ENCODE data around the gene HCK.

DNA sequence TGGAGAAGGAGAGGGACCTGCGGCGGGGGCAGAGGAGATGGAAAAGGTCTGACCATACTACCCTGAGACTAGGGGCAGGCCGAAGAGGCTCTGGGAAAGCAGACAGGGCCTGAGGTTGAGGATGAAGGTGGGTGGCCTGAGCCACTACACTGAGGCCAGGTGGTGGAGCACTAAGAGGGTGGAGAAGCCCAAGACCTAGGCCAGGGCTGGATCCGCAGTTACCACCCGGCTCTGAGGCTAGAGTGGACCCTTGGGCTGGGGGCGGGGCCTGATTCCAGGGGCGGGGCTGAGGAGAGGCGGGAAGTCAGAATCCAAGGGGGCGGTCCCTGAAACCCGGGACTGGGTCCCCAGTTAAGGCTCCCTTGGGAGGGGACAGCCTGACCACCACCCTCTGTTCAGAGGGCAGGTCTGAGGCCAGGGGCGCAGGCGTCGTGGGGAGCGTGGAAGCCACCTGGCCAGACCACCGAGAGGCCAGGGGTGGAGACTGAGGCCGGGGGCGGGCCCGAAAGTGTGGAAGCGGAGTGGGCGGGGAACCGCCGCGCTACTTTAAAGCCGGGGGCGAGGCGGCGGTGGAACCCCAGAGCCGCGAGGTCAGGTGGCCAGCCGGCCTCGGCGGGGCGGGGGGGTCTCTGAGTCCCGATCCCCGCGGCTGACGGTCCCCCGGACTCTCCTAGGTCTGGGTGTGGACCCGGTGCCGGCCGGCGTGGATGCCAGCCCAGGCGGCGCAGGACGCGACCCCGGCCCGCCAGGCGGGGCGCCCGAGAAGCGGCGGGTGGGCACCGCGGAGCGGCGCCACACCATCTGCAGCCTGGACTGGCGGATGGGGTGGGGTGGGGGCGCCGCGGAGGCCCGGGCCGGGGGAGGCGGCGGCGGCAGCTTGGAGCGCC is 33.5 kb upstream of the HCK start:
- TF ChIP-seq EZH2phosphoT487 (IDR thresholded peaks at IDR 0.05; ENCODE audit: borderline replicate concordance, low read depth): no peak
- no peak for TF ChIP-seq ELF1 (IDR thresholded peaks at IDR 0.05)
- no peak for TF ChIP-seq MEF2A (IDR thresholded peaks at IDR 0.05; ENCODE audit: borderline replicate concordance, low read depth)
- TF ChIP-seq, protein P1, sequence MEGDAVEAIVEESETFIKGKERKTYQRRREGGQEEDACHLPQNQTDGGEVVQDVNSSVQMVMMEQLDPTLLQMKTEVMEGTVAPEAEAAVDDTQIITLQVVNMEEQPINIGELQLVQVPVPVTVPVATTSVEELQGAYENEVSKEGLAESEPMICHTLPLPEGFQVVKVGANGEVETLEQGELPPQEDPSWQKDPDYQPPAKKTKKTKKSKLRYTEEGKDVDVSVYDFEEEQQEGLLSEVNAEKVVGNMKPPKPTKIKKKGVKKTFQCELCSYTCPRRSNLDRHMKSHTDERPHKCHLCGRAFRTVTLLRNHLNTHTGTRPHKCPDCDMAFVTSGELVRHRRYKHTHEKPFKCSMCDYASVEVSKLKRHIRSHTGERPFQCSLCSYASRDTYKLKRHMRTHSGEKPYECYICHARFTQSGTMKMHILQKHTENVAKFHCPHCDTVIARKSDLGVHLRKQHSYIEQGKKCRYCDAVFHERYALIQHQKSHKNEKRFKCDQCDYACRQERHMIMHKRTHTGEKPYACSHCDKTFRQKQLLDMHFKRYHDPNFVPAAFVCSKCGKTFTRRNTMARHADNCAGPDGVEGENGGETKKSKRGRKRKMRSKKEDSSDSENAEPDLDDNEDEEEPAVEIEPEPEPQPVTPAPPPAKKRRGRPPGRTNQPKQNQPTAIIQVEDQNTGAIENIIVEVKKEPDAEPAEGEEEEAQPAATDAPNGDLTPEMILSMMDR (IDR thresholded peaks at IDR 0.05): no peak
- TF ChIP-seq, protein P2, sequence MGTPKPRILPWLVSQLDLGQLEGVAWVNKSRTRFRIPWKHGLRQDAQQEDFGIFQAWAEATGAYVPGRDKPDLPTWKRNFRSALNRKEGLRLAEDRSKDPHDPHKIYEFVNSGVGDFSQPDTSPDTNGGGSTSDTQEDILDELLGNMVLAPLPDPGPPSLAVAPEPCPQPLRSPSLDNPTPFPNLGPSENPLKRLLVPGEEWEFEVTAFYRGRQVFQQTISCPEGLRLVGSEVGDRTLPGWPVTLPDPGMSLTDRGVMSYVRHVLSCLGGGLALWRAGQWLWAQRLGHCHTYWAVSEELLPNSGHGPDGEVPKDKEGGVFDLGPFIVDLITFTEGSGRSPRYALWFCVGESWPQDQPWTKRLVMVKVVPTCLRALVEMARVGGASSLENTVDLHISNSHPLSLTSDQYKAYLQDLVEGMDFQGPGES (IDR thresholded peaks at IDR 0.05; ENCODE audit: low read depth, low read length): no peak
- TF ChIP-seq, protein P3, sequence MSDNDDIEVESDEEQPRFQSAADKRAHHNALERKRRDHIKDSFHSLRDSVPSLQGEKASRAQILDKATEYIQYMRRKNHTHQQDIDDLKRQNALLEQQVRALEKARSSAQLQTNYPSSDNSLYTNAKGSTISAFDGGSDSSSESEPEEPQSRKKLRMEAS (IDR thresholded peaks at IDR 0.05; ENCODE audit: low read depth): no peak
- TF ChIP-seq EP300 (IDR thresholded peaks at IDR 0.05; ENCODE audit: borderline replicate concordance in 1 of 2, low read depth in 1 of 2, low read length in 1 of 2): no peak

All from SK-N-SH (cell line).